GM18873 (cell line): ENCODE data around the gene ALPI.
"Not testable (repeated sequence)": the region's sequence is repeated elsewhere in the genome, so short reads cannot be mapped to it uniquely, and the experiment has no call there.

Experiments
- ATAC-seq: cut with Tn5 transposase; IDR thresholded peaks from one replicate; pipeline ENCODE4 v1.9.1; 2021; ENCODE audit warnings: mild to moderate bottlenecking, moderate library complexity, moderate number of reproducible peaks; ENCODE audit not compliant: unreplicated experiment, low FRiP score

ALPI gene

GRCh38 chr2:232420463-232421188, 35.3 kb upstream of the ALPI start:
- ATAC-seq, result no peak

- no peak for ATAC-seq
Observed at GRCh38 chr2:232421189-232421785, 34.7 kb upstream of the ALPI start.

- no peak for ATAC-seq
Observed at GRCh38 chr2:232422051-232422450, 33.9 kb upstream of the ALPI start.

DNA sequence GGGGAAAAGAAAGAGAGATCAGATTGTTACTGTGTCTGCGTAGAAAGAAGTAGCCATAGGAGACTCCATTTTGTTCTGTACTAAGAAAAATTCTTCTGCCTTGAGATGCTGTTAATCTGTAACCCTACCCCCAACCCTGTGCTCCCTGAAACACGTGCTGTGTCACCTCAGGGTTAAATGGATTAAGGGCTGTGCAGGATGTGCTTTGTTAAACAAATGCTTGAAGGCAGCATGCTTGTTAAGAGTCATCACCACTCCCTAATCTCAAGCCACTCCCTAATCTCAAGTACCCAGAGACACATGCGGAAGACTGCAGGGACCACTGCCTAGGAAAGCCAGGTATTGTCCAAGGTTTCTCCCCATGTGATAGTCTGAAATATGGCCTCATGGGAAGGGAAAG, 33.0 kb upstream of the ALPI start:
- not testable (repeated sequence) for ATAC-seq

- not testable (repeated sequence) for ATAC-seq
Observed at GRCh38 chr2:232423407-232423806, 32.5 kb upstream of the ALPI start.

GRCh38 chr2:232431705-232432590, 24.0 kb upstream of the ALPI start:
- no peak for ATAC-seq

- no peak for ATAC-seq
Observed at GRCh38 chr2:232432598-232433184, 23.3 kb upstream of the ALPI start.

GRCh38 chr2:232433622-232434021, 22.3 kb upstream of the ALPI start:
- ATAC-seq, result not testable (repeated sequence)

DNA sequence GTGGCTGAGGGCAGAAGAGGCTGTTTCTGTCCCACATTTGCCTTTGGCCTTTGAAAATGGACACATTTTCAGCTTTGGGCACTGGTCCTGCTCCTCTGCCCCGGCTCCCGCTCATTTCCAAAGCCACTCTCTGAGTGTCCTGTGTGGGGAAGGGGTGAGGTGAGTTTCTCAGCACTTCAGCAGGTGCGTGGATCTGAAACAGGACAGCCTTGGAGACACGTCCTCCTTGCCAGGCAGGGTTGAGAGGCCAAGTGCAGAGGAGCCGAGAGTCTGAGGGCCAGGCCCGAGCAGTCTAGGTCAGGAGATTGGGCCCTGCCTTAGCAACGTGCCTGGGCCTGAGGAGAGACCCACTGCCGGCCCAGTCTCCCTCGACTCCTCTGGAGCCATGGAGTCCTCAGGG, 21.9 kb upstream of the ALPI start:
- ATAC-seq, result no peak

- ATAC-seq, result no peak
Observed at GRCh38 chr2:232434563-232435374, 21.2 kb upstream of the ALPI start.

GRCh38 chr2:232435375-232435648, 20.6 kb upstream of the ALPI start:
- ATAC-seq, result no peak

GRCh38 chr2:232435805-232436204, 20.1 kb upstream of the ALPI start:
- ATAC-seq, result no peak

GRCh38 chr2:232436381-232437194, 19.4 kb upstream of the ALPI start:
- no peak for ATAC-seq

DNA sequence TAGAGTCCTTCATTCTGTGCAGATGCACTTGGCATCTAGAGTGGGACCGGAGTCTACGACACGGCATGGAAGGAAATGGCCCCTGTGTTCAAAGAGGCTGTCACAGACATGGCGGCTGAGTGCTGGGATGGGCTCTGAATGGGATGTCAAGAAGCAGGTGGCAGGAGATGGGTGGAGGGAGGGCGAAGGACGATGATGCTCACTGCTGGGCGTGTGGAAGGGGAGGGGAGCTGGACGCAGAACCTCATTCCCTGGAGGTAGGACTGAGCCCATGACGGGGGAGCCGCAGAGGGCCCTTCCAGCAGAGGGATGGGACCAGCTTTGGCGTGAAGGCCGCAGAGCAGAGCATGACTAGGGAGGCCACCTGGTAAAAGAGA, 18.8 kb upstream of the ALPI start:
- no peak for ATAC-seq

DNA sequence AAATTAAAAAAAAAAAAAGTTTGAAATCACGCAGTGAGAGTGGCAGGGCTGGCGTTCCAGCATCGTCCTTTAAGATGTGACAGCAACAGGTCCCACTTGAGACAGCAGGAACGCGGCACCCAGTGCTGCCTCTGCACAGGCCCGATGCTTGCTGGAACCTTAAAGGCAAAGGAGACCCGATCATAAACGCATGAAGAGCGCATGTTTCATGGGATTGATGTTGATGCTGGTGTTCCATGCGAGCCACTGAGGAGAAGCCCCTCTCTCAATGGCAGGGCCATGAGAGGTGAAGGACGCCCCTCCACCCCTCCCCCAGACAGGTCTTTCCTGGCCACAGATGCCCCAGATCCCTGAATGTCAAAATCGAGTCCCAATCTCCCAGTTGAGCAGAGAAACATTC, 17.9 kb upstream of the ALPI start:
- no peak for ATAC-seq

- no peak for ATAC-seq
Observed at GRCh38 chr2:232438951-232439757, 16.8 kb upstream of the ALPI start.

- ATAC-seq, result no peak
Observed at GRCh38 chr2:232439758-232440135, 16.2 kb upstream of the ALPI start.

DNA sequence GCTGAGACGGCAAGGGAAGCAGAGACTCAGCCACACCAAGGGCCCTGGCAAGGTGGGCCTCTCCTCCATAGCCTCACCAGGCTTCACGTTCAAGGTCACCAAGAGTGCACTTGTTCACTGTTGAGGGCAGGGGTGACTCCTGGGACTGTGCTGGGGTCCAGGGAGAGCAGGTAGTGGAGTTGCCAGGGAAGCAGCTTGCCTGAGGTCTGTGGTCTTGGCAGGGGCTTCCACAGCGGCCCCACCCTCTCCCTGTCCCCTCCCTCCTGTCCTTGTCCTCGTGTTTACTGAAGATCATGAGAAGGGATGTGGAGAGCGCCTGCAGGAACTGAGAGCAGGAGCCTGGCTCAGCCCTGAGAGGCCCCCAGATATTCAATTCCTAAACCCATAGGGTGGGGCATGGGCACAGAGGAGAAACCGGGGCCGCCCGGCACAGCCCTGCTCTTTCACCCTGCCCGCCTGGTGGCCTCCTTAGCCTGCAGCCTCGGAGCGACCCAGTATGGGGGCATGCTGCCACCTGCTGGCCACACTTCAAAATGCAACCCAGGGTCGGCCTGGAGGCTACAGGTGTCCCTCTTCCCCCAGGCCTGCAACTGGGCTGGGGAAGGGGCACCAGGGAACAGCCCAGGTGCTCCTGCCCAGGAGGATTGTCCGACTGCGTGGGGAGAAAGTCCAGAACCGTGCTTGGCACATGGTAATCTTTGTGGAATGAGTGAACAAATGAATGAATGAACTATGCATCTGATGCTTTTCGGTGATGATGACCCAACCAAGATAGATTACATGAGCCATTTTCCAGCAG, 15.5 kb upstream of the ALPI start:
- ATAC-seq, result not testable (repeated sequence)
